ENCODE results near the gene NUP35. TPM values are rescaled to one million over a fixed set of nuclear protein-coding genes. Genes with fewer than 3 reads are reported as not detected.

The NUP35 gene
- total RNA-seq, 4 donors from 2014 or later = 10.5 to 18.4 (median 13.7) TPM

DNA sequence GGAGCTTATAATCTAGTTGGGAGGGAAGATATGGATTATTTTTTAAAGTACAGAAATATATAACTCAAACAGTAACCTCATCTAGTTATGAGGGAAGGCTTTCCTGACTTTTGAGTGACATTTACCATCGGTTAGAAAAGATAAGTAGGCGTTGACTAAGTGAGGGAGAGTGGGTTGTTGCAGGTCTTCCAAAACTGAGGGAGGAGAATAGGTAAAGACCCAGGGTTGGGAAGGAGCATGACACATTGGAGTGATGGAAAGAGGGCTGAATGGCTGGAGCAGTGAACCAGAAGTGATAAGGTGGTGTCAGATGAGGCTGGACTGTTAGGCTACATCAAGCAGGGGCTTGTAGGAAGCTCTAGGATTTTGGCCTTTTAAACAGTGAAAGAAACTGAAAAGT, 10.6 kb upstream of the NUP35 start:
- TF ChIP-seq, protein P1, sequence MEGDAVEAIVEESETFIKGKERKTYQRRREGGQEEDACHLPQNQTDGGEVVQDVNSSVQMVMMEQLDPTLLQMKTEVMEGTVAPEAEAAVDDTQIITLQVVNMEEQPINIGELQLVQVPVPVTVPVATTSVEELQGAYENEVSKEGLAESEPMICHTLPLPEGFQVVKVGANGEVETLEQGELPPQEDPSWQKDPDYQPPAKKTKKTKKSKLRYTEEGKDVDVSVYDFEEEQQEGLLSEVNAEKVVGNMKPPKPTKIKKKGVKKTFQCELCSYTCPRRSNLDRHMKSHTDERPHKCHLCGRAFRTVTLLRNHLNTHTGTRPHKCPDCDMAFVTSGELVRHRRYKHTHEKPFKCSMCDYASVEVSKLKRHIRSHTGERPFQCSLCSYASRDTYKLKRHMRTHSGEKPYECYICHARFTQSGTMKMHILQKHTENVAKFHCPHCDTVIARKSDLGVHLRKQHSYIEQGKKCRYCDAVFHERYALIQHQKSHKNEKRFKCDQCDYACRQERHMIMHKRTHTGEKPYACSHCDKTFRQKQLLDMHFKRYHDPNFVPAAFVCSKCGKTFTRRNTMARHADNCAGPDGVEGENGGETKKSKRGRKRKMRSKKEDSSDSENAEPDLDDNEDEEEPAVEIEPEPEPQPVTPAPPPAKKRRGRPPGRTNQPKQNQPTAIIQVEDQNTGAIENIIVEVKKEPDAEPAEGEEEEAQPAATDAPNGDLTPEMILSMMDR (IDR thresholded peaks at IDR 0.05) = no peak

DNA sequence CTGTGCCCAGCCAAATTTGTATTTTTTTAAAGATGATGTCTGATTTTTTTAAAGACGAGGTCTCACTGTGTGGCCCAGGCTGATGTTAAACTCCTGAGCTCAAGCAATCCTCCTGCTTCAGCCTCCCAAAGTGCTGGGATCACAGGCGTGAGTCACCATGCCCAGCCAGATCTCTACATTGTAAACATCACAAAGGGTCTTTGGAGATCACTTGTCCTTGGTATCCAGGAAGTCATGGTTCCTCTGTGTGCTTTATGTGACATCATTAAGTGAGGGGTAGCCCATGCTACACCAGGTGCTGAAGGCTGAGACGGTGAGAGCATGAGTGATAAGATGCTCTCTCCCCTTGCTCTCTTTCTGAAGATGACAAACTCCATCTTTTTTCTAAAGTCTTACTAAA, 7.0 kb upstream of the NUP35 start:
- no peak for ATAC-seq (ENCODE audit: low FRiP score)
- DNase-seq (ENCODE audit: low spot score) = no peak
- TF ChIP-seq, protein P1 (IDR thresholded peaks at IDR 0.05) = no peak

More for the DNA sequence above, 10.6 kb upstream of the NUP35 start:
- no peak for ATAC-seq (ENCODE audit: low FRiP score)
- no peak for DNase-seq (ENCODE audit: low spot score)

DNA sequence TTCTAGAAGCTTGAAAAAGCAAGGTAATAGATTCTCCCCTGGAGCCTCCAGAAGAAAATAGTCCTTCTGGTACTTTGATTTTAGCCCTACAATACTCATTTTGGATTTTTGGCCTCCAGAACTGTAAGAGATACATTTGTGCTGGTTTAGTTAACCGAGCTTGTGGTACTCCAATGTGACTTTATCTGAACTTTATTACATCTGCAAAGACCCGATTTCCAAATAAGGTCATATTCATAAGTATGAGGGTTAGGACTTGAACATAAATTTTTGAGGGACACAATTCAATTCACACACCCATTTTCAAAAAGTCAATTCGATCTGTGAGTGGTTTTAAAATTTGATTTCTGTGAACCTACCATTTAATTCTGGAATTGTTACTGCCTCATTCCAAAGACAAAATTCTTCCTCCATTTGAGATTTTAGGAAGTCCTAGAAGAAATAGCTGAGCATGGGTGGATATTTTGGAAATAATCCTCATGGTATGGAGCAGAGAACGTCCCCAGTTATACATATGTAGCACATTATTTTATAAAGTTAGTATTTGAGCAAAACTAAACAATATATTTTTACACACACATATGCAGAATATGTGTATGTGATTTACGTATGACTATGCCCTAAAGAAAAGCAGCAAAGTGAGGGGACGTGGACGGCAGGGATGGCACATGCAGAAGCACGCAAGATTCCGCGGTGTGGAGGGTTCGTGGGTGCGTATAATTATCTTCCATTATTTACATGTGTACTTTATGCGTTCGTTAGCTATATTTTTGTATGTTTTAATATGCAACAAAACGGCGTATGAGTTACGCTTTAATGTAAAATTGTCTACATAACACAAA, 905 bp upstream of the NUP35 start:
- ATAC-seq (ENCODE audit: low FRiP score) (no peak), DNase-seq (ENCODE audit: low spot score) (no peak)
- TF ChIP-seq, protein P1 (IDR thresholded peaks at IDR 0.05) = no peak

DNA sequence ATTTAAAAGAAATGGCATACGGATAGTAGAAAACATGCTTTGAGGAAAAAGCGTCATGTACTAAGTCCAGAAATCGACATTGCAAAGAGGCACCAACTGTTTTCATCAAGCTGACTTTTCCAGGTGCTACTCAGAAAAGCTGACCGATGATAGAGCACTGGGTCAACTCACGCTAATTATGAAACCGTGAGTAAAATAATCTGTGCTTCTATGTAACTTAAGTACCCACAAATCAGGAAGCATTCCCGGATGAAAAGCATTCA, 353 bp upstream of the NUP35 start:
- DNase-seq (ENCODE audit: low spot score) (no peak), ATAC-seq (ENCODE audit: low FRiP score) (no peak)
- TF ChIP-seq, protein P1 (IDR thresholded peaks at IDR 0.05) = no peak

DNA sequence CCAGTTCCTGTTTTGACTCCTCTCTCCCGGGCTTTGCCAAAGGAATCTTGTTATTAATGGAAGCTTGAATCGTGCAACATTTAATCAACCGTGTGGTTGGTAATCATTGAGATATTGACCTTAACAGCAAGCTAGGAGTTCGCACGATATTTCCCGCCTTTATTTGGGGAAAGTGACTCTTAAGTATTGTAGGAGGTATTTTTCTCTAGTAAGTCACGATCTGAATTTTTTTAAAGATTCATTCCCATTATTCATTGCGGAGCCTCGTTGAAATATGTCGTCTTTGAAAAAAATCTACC, 663 bp downstream of the NUP35 start:
- no peak for DNase-seq (ENCODE audit: low spot score)
- ATAC-seq (ENCODE audit: low FRiP score) = no peak
- TF ChIP-seq, protein P1 (IDR thresholded peaks at IDR 0.05) = no peak

DNA sequence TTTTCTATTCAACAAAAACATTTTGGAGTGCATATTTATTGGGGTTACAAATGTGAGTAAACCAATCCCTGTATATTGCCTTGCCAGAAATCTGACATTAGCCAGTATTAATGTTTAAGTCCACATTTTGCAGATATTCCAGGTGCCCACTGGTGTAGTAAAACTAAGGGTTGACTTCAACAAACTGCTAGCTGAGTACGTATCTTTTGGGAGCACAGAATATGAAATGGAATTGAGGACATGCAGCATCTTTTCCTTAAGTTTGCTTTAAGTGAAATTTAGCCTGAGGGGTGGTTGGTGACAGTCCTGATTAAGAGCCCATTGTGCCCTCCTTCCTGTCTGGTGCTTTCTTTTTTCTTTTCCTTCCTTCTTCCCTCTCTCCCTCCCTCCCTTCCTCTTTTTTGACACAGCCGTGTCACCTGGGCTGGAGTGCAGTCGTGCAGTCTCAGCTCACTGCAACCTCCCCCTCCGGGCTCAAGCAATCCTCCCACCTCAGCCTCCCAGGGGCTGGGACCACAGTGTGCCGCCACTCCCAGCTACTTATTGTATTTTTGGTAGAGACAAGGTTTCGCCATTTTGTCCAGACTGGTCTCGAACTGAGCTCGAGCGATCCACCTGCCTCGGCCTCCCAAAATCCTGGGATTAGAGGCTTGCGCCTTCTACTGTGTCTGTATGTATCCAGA, 1.6 kb downstream of the NUP35 start:
- DNase-seq (ENCODE audit: low spot score) (no peak), ATAC-seq (ENCODE audit: low FRiP score) (no peak)
- TF ChIP-seq, protein P1 (IDR thresholded peaks at IDR 0.05) = no peak

DNA sequence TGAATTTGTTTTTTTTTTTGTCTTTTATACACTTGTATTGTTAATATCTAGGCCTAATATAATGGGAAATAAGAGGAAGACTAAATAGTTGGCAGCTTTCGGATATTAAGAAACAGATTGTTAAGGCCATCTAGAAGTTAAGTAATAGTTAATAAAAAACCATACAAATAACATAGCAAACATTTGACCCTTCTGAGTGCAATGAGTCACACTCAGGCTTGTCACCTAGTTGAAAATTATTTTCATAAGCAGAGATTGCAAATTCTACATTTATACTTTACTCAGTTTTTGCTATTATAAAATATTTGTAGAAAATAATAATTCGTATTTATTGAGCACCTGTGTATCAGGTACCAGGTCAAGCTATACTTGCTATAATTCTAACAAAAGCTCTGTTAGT, 2.4 kb downstream of the NUP35 start:
- TF ChIP-seq, protein P1 (IDR thresholded peaks at IDR 0.05) = no peak
- no peak for DNase-seq (ENCODE audit: low spot score)
- ATAC-seq (ENCODE audit: low FRiP score) = no peak
